Measurements from ENCODE around the gene AMOTL1. TPM values are rescaled to one million over a fixed set of nuclear protein-coding genes. Genes with fewer than 3 reads are reported as not detected.
A peak's percentile ranks its signal among the peaks of the same experiment; 100 is the strongest.

Gene AMOTL1
- total and polyA plus RNA-seq, 7 donors = 0.69 to 161 (median 96.3) TPM

DNA sequence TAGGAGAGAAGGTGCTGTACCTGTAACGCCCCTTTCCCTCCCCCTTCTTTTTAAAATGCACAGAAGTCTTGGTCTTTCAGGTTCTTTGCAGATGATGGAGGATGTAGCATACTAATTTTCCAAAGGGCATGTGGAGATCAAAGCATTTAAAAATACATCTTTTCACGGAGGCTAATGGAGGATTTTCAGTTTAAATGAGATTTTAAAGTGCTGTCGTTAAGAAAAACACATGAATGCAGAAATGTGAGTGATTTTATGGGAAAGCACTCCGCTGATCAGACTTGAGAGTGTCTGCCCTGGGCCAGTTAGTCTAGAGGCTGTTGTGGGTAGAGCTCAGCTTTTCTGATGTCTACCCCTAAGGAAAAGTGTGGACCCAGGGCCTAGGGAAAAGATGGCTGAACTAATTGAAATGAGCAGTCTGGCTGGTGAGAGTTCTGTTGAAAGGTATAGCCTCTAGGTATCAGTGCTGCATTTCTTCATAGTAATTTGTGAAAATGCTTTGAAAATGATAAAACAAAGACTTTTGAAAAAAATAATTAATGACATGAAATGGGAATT, 2.5 kb downstream of the AMOTL1 start:
- no peaks in the 10 kb centered on the region for H3K36me3 ChIP-seq
- H3K9me3 ChIP-seq = no peaks in the 10 kb centered on the region
- no peak for DNase-seq
- intact Hi-C loops (cut with DNase I) = loop anchor here (5.0 kb wide), 1 partner anchor 42 kb away; no protein-coding TSS in a partner anchor
- H3K27ac ChIP-seq = peak overlapping the region; percentile 97 to 99 (median 98)
- peaks cover 0 to 80% (median 65%) of the 10 kb centered on the region in 4 donors for H3K4me1 ChIP-seq
- H3K4me3 ChIP-seq = peak overlapping the region; percentile 84 to 95 (median 91)
- TF ChIP-seq EP300 (IDR thresholded peaks at IDR 0.05) (no peak), POLR2AphosphoS5 (IDR thresholded peaks at IDR 0.05) (no peak), POLR2A (IDR thresholded peaks at IDR 0.05) (no peak)
- TF ChIP-seq, protein P1, sequence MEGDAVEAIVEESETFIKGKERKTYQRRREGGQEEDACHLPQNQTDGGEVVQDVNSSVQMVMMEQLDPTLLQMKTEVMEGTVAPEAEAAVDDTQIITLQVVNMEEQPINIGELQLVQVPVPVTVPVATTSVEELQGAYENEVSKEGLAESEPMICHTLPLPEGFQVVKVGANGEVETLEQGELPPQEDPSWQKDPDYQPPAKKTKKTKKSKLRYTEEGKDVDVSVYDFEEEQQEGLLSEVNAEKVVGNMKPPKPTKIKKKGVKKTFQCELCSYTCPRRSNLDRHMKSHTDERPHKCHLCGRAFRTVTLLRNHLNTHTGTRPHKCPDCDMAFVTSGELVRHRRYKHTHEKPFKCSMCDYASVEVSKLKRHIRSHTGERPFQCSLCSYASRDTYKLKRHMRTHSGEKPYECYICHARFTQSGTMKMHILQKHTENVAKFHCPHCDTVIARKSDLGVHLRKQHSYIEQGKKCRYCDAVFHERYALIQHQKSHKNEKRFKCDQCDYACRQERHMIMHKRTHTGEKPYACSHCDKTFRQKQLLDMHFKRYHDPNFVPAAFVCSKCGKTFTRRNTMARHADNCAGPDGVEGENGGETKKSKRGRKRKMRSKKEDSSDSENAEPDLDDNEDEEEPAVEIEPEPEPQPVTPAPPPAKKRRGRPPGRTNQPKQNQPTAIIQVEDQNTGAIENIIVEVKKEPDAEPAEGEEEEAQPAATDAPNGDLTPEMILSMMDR (IDR thresholded peaks at IDR 0.05) = no peak
- 81 to 85% methylated on average over 4 of the region's 4 CpGs for WGBS, 2 donors
- H3K27me3 ChIP-seq = no peaks in the 10 kb centered on the region

DNA sequence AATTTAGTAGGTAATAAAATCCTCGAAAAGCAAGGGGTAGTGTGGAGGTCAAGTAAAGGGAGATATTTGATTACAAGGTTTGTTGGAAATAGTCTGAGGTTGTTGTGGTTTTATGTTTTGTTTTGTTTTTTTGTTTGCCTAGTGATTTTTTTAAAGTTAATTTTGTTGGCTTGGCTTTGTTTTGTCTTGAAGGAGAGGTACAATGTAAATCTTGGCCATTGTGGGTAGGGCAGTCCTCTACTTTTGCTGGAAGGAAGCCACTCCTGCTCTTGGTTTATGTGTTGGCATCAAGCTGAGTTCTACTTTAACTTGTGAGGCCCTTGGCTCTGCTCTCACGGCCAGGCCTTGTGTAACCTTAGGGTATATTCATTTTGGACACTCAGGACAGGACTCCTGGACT, 3.2 kb downstream of the AMOTL1 start:
- Histone ChIP-seq H3K4me3 (peak overlapping the region in 2 of 4 donors; percentile 84 to 89), H3K27ac (peak overlapping the region; percentile 97 to 99 (median 98)), H3K27me3 (no peaks in the 10 kb centered on the region), H3K4me1 (peaks cover 0 to 80% (median 68%) of the 10 kb centered on the region in 4 donors), H3K36me3 (no peaks in the 10 kb centered on the region), H3K9me3 (no peaks in the 10 kb centered on the region)
- WGBS, 2 donors = 56 to 68% methylated on average over 2 of the region's 2 CpGs
- peak in 1 of 4 donors; percentile 38 for TF ChIP-seq POLR2AphosphoS5 (IDR thresholded peaks at IDR 0.05)
- TF ChIP-seq POLR2A (IDR thresholded peaks at IDR 0.05) = no peak
- peak; percentile 73 for DNase-seq
- intact Hi-C loops (cut with DNase I) = loop anchor here (5.0 kb wide), 1 partner anchor 41 kb away; no protein-coding TSS in a partner anchor

DNA sequence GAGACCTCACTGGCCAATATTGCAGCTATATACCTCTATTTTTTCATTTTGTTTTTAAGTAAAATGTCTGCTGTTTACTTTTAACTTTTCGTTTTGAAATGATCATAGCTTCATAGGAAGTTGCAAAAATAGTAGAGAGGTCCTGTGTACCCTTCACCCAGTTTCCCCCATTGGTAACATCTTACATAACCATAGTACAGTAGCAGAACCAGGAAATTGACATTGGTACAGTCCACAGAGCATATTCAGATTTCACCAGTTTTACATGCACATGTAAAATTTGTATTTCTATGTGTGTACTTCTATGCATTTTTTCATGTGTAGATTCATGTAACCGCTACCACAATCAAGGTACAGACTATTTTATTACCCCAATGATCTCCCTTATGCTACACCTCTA, 3.8 kb downstream of the AMOTL1 start:
- intact Hi-C loops (cut with DNase I) = loop anchor here (5.0 kb wide), 1 partner anchor 40 kb away; no protein-coding TSS in a partner anchor
- Histone ChIP-seq H3K4me1 (peaks cover 0 to 80% (median 70%) of the 10 kb centered on the region in 4 donors), H3K4me3 (peak overlapping the region in 1 of 4 donors; percentile 84), H3K9me3 (no peaks in the 10 kb centered on the region), H3K27me3 (no peaks in the 10 kb centered on the region), H3K27ac (peak overlapping the region; percentile 97 to 99 (median 98)), H3K36me3 (no peaks in the 10 kb centered on the region)
- 85% methylated on average over 2 of the region's 2 CpGs for WGBS, 2 donors
- no peak for DNase-seq
- TF ChIP-seq, protein P1 (IDR thresholded peaks at IDR 0.05) = no peak
- TF ChIP-seq POLR2A (IDR thresholded peaks at IDR 0.05) (no peak), POLR2AphosphoS5 (IDR thresholded peaks at IDR 0.05) (no peak), EP300 (IDR thresholded peaks at IDR 0.05) (no peak)

DNA sequence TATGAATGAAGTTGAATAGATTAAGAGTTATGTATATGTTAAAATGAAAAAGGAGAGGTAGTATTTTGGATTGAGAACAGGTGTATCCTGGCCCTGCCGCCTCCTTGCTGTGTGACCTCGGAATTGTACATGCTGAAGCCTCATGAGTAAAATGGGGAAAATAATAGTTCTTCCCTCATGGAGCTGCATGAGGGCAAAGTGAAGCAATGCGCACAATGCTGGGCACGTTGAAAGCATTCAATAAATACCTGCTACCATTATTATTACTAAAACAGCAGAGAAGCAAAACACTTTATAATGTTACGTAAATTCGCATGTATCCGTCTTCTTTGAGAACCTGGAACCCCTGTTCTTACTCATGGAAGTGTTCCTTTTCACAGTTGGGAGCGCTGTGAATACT, 5.7 kb downstream of the AMOTL1 start:
- no peaks in the 10 kb centered on the region for H3K9me3 ChIP-seq
- H3K4me1 ChIP-seq = peaks cover 0 to 92% (median 78%) of the 10 kb centered on the region in 4 donors
- no peaks in the 10 kb centered on the region for H3K27me3 ChIP-seq
- no peaks in the 10 kb centered on the region for H3K36me3 ChIP-seq
- H3K4me3 ChIP-seq = no peak overlapping the region
- intact Hi-C loops (cut with DNase I) = loop anchor here (5.0 kb wide), 1 partner anchor 38 kb away; no protein-coding TSS in a partner anchor
- H3K27ac ChIP-seq = peak overlapping the region in 3 of 4 donors; percentile 31 to 99 (median 98)
- TF ChIP-seq EP300 (IDR thresholded peaks at IDR 0.05) = no peak
- TF ChIP-seq, protein P1 (IDR thresholded peaks at IDR 0.05) = no peak
- no peak for TF ChIP-seq POLR2AphosphoS5 (IDR thresholded peaks at IDR 0.05)
- no peak for TF ChIP-seq POLR2A (IDR thresholded peaks at IDR 0.05)
- DNase-seq = no peak
- 88 to 96% methylated on average over 8 of the region's 8 CpGs for WGBS, 2 donors

DNA sequence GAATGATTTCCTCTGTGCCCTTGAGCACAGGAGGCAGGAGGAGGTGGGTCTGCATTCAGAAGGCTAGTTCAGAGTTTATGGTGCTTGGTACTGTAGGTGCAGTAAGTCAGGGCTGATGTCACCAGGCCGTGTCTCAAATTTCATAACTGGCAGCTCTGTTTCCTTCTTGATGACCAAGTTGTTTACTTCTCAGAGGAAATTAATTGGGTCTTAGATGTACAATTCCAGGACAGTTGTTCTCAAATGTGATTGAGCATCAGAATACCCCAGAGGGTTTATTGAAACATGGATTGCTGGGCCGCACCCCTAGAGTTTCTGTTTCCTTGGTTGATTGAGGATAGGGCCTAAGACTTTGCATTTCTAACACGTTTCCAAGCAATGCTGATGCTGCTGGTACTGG, 6.2 kb downstream of the AMOTL1 start:
- Histone ChIP-seq H3K4me1 (peaks cover 0 to 97% (median 81%) of the 10 kb centered on the region in 4 donors), H3K4me3 (no peak overlapping the region), H3K9me3 (no peaks in the 10 kb centered on the region), H3K27ac (peak overlapping the region in 3 of 4 donors; percentile 31 to 99 (median 98)), H3K27me3 (no peaks in the 10 kb centered on the region), H3K36me3 (no peaks in the 10 kb centered on the region)
- 72 to 83% methylated on average over 3 of the region's 3 CpGs for WGBS, 2 donors
- no peak for TF ChIP-seq POLR2A (IDR thresholded peaks at IDR 0.05)
- TF ChIP-seq, protein P1 (IDR thresholded peaks at IDR 0.05) = no peak
- TF ChIP-seq POLR2AphosphoS5 (IDR thresholded peaks at IDR 0.05) = no peak
- TF ChIP-seq EP300 (IDR thresholded peaks at IDR 0.05) = no peak
- no peak for DNase-seq
- intact Hi-C loops (cut with DNase I) = loop anchor here (5.0 kb wide), 1 partner anchor 38 kb away; no protein-coding TSS in a partner anchor

All from sigmoid colon (tissue), 7 donors.